Astrocyte (in vitro differentiated cells and primary cell): ENCODE data around the gene LRRC47. TPM values are rescaled to one million over a fixed set of nuclear protein-coding genes. Genes with fewer than 3 reads are reported as not detected.
"Not testable (repeated sequence)": the region's sequence is repeated elsewhere in the genome, so short reads cannot be mapped to it uniquely, and the experiment has no call there.

Experiments used
- DNase-seq: peaks from one replicate; pipeline ENCODE4 v3.0.0-alpha.2; 2010; ENCODE audit warnings: low read depth
- FAIRE-seq: peaks from 2 replicates; lab custom pipeline; 2011; peaks lifted over from hg19 to GRCh38; lab: Jason Lieb, UNC
- H2AFZ ChIP-seq: 2 replicates; pipeline ENCODE4 v1.6.0; 2012; ENCODE audit warnings: low read depth, low read length, inconsistent platforms
- H3K27ac ChIP-seq: 2 replicates; pipeline ENCODE4 v1.5.1; 2011; ENCODE audit warnings: low read depth, low read length, inconsistent platforms
- H3K27me3 ChIP-seq: 2 replicates; pipeline ENCODE4 v1.6.0; 2011; ENCODE audit warnings: low read length, inconsistent platforms; ENCODE audit not compliant: insufficient read depth
- H3K36me3 ChIP-seq: 2 replicates; pipeline ENCODE4 v1.5.1; 2011; ENCODE audit warnings: low read length, inconsistent platforms; ENCODE audit not compliant: insufficient read depth
- H3K4me1 ChIP-seq: 2 replicates; pipeline ENCODE4 v1.5.1; 2011; ENCODE audit warnings: low read length, inconsistent platforms; ENCODE audit not compliant: insufficient read depth
- H3K4me2 ChIP-seq: 2 replicates; pipeline ENCODE4 v1.6.0; 2012; ENCODE audit warnings: low read length, inconsistent platforms
- H3K4me3 ChIP-seq: 2 replicates; pipeline ENCODE4 v1.5.1; 2011; ENCODE audit warnings: low read depth, mild to moderate bottlenecking, low read length, inconsistent platforms; ENCODE audit not compliant: insufficient read depth
- H3K79me2 ChIP-seq: 2 replicates; pipeline ENCODE4 v1.6.0; 2012; ENCODE audit warnings: mild to moderate bottlenecking, low read length, inconsistent platforms; ENCODE audit not compliant: insufficient read depth
- H3K9ac ChIP-seq: 2 replicates; pipeline ENCODE4 v1.6.0; 2012; ENCODE audit warnings: mild to moderate bottlenecking, low read length, inconsistent platforms
- H3K9me3 ChIP-seq: 2 replicates; pipeline ENCODE4 v1.5.1; 2012; ENCODE audit warnings: low read depth, mild to moderate bottlenecking, low read length, inconsistent platforms; ENCODE audit not compliant: insufficient read depth
- H4K20me1 ChIP-seq: 2 replicates; pipeline ENCODE4 v1.6.0; 2012; ENCODE audit warnings: low read length, inconsistent platforms; ENCODE audit not compliant: insufficient read depth
- H3K27ac Mint-ChIP-seq: one replicate; pipeline ENCODE4 v1.8.0; 2021; ENCODE audit warnings: mild to moderate bottlenecking, mixed read lengths; ENCODE audit not compliant: unreplicated experiment
- H3K27me3 Mint-ChIP-seq: one replicate; pipeline ENCODE4 v1.8.0; 2021; ENCODE audit warnings: low read depth, mixed read lengths; ENCODE audit not compliant: unreplicated experiment
- H3K36me3 Mint-ChIP-seq: one replicate; pipeline ENCODE4 v1.8.0; 2021; ENCODE audit warnings: low read depth, mixed read lengths; ENCODE audit not compliant: unreplicated experiment
- H3K4me1 Mint-ChIP-seq: one replicate; pipeline ENCODE4 v1.8.0; 2021; ENCODE audit warnings: low read depth, mixed read lengths; ENCODE audit not compliant: unreplicated experiment
- H3K4me3 Mint-ChIP-seq: one replicate; pipeline ENCODE4 v1.8.0; 2021; ENCODE audit warnings: mild to moderate bottlenecking, moderate library complexity, mixed read lengths; ENCODE audit not compliant: unreplicated experiment
- H3K9me3 Mint-ChIP-seq: one replicate; pipeline ENCODE4 v1.8.0; 2021; ENCODE audit warnings: mild to moderate bottlenecking, mixed read lengths; ENCODE audit not compliant: unreplicated experiment
- CTCF ChIP-seq: IDR thresholded peaks from 2 replicates; pipeline ENCODE4 v1.5.1; 2011; ENCODE audit warnings: low read depth, mild to moderate bottlenecking, inconsistent platforms, low read length, moderate library complexity; ENCODE audit not compliant: insufficient read depth
- EZH2 ChIP-seq: IDR thresholded peaks from 2 replicates; pipeline ENCODE4 v1.6.1; 2012; ENCODE audit warnings: mild to moderate bottlenecking, low read length, inconsistent platforms; ENCODE audit not compliant: insufficient read depth
- total RNA-seq: library from RNA; stranded (reverse); gene quantifications from 2 replicates; pipeline ENCODE4 v1.2.1, GENCODE V29; 2021

The LRRC47 gene
- total RNA-seq, 1 donor from 2014 or later: 51.5 TPM

DNA sequence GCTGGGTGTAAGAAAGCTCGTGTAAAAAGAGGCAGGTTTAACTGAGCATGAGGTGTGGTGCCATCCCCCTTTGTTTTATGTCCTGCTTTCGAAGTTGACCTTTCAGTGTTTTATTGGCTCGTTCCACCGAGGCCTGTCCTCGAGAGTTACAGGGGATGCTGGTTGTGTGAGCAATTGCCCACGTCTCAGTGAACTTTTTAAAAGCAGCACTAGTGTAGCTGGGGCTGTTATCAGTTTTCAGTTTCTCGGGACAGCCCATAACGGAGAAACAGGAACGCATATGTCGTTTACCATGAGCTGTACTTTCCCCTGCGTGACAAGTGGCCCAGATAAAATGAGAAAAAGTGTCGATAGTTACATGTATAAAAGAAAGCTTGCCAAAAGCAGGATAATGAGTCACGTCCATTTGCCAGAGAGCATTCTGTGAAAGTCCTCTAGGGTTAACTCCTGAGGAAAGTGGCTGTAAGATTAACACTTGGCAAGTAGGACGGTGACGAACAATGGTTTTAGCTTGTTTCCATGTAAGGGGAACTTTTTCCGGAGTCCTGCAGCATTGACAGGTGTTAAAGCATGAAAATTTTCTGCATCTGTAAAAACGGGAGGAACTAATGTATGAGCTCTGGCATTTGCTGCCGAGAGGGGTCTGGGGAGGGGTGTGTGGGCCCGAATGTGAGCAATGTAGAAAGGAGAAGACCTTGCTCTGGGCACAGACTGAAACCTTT is 7.8 kb upstream of the LRRC47 start:
- Mint-ChIP-seq H3K27me3 (peaks cover 21% of the 10 kb centered on the region), H3K4me1 (peaks cover 3% of the 10 kb centered on the region), H3K27ac (no peak overlapping the region), H3K4me3 (no peak overlapping the region), H3K9me3 (peaks cover 3% of the 10 kb centered on the region), H3K36me3 (no peaks in the 10 kb centered on the region)
- Histone ChIP-seq H3K4me1 (no peaks in the 10 kb centered on the region), H2AFZ (no peak overlapping the region), H3K4me2 (peak overlapping the region; percentile 30), H3K9me3 (no peaks in the 10 kb centered on the region), H3K27ac (no peak overlapping the region), H4K20me1 (no peaks in the 10 kb centered on the region), H3K27me3 (no peaks in the 10 kb centered on the region), H3K9ac (no peak overlapping the region), H3K79me2 (no peaks in the 10 kb centered on the region), H3K4me3 (no peak overlapping the region), H3K36me3 (no peaks in the 10 kb centered on the region)
- DNase-seq: peak; percentile 20
- no peak for FAIRE-seq
- TF ChIP-seq EZH2 (no peak), CTCF (no peak)

- not testable (repeated sequence) for H3K27ac ChIP-seq, H3K9ac ChIP-seq, H4K20me1 ChIP-seq, H3K27ac Mint-ChIP-seq, H3K27me3 ChIP-seq, H3K4me1 ChIP-seq, FAIRE-seq, H3K9me3 ChIP-seq, H3K9me3 Mint-ChIP-seq, H3K4me3 ChIP-seq, H2AFZ ChIP-seq, H3K36me3 ChIP-seq, DNase-seq, H3K4me1 Mint-ChIP-seq, H3K36me3 Mint-ChIP-seq, H3K79me2 ChIP-seq, H3K4me3 Mint-ChIP-seq, H3K4me2 ChIP-seq
- H3K27me3 Mint-ChIP-seq: peaks cover 21% of the 10 kb centered on the region
These were observed 4.5 kb upstream of the LRRC47 start for GRCh38 chr1:3800795-3801194.

DNA sequence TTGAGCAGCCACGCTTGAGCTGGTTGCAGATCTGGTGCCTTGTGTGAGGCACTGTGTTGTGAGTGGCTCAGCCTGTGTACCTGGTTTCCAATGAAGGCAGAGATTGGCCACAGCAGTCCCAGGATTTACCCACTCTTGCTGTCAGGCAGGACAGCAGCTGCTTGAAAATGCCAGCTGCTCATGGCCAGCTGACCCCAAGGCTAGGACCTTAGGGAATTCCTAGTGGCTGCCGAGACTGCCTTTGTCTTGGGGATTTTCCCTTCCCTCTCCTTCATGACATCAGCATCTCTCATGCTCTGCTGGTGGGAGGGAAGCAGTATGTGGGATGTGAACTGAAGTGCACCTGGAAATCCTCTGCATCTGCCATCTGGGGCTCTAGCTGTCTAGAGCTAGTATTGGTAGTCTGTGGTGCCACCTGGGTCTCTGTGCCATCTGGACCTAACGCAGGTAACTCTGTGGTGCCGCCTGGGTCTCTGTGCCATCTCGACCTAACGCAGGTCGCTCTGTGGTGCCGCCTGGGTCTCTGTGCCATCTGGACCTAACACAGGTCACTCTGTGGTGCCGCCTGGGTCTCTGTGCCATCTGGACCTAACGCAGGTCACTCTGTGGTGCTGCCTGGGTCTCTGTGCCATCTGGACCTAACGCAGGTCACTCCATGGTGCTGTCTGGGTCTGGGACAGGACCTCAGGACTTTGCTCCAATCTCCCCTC is 3.8 kb upstream of the LRRC47 start:
- H3K4me1 Mint-ChIP-seq: peaks cover 5% of the 10 kb centered on the region
- H3K4me3 ChIP-seq: no peak overlapping the region
- no peak overlapping the region for H3K27ac ChIP-seq
- H3K4me3 Mint-ChIP-seq: no peak overlapping the region
- peaks cover 9% of the 10 kb centered on the region for H3K4me1 ChIP-seq
- DNase-seq (no peak), FAIRE-seq (no peak)
- H3K27me3 Mint-ChIP-seq: peaks cover 19% of the 10 kb centered on the region
- H2AFZ ChIP-seq: no peak overlapping the region
- H4K20me1 ChIP-seq: peaks cover 6% of the 10 kb centered on the region
- no peak overlapping the region for H3K27ac Mint-ChIP-seq
- no peaks in the 10 kb centered on the region for H3K9me3 ChIP-seq
- no peaks in the 10 kb centered on the region for H3K9me3 Mint-ChIP-seq
- H3K36me3 ChIP-seq: no peaks in the 10 kb centered on the region
- TF ChIP-seq EZH2 (no peak), CTCF (no peak)
- peaks cover 10% of the 10 kb centered on the region for H3K79me2 ChIP-seq
- no peaks in the 10 kb centered on the region for H3K27me3 ChIP-seq
- H3K36me3 Mint-ChIP-seq: no peaks in the 10 kb centered on the region
- H3K4me2 ChIP-seq: no peak overlapping the region
- no peak overlapping the region for H3K9ac ChIP-seq
